Adrenal gland (tissue), 5 donors: ENCODE results near the gene HLX.

Source experiments
- POLR2A ChIP-seq, 2 donors: fragments of 450-650 bp; IDR thresholded peaks; one replicate each; pipeline ENCODE4 v1.6.1; 2017; ENCODE audit warnings: antibody characterized with exemption in 2 of 2, mild to moderate bottlenecking in 2 of 2, moderate library complexity in 1 of 2
- TF ChIP-seq, protein P1 (sequence below), 6 experiments: fragments of 450-650 bp in 4 of 6; fragments of 200-600 bp in 2 of 6; sonication (generic) in 1 of 6; IDR thresholded peaks; 1 replicate in 5 of 6; 2 replicates in 1 of 6; pipeline versions ENCODE4 v1.5.1 to v1.8.0; 2016 to 2021; ENCODE audit warnings: antibody characterized with exemption in 6 of 6, mild to moderate bottlenecking in 2 of 6, moderate library complexity in 1 of 6
- donor health status: DM: no; HTN: no; CAD: no.

DNA sequence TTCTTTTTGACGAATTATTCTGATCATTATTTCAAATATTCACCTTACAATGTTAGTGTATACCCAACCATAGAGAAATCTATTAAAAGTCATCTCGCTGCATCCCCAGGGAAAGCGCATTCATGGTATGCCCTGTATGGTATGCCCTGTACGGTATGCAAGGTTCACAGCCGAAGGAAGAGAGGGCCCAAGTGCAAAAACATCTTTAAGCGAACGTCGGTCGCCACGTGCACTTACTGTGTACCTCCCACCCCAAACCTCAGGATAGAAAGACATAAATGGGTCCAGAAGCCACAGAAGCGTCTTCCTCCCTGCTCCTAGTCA lies 14.4 kb downstream of the HLX start:
- TF ChIP-seq, protein P1, sequence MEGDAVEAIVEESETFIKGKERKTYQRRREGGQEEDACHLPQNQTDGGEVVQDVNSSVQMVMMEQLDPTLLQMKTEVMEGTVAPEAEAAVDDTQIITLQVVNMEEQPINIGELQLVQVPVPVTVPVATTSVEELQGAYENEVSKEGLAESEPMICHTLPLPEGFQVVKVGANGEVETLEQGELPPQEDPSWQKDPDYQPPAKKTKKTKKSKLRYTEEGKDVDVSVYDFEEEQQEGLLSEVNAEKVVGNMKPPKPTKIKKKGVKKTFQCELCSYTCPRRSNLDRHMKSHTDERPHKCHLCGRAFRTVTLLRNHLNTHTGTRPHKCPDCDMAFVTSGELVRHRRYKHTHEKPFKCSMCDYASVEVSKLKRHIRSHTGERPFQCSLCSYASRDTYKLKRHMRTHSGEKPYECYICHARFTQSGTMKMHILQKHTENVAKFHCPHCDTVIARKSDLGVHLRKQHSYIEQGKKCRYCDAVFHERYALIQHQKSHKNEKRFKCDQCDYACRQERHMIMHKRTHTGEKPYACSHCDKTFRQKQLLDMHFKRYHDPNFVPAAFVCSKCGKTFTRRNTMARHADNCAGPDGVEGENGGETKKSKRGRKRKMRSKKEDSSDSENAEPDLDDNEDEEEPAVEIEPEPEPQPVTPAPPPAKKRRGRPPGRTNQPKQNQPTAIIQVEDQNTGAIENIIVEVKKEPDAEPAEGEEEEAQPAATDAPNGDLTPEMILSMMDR (IDR thresholded peaks at IDR 0.05) = no peak
- no peak for TF ChIP-seq POLR2A (IDR thresholded peaks at IDR 0.05)
